Measurements from ENCODE around the gene LPP.

LPP gene

GRCh38 chr3:188827103-188827502, 673.1 kb downstream of the LPP start:
- Histone ChIP-seq H3K27me3 (ENCODE audit: insufficient read depth, low read length, poor library complexity) (no peaks in the 10 kb centered on the region), H3K27ac (ENCODE audit: low read length) (no peak overlapping the region), H3K79me2 (ENCODE audit: insufficient read depth, low read length) (no peaks in the 10 kb centered on the region), H4K20me1 (ENCODE audit: insufficient read depth, low read length) (no peaks in the 10 kb centered on the region), H2AFZ (ENCODE audit: low read depth, low read length) (no peak overlapping the region), H3K36me3 (ENCODE audit: insufficient read depth, low read length) (no peaks in the 10 kb centered on the region), H3K4me2 (ENCODE audit: insufficient read depth, low read length) (no peak overlapping the region), H3K9me3 (ENCODE audit: insufficient read depth, low read length, severe bottlenecking) (no peaks in the 10 kb centered on the region), H3K9ac (ENCODE audit: low read depth, low read length) (no peak overlapping the region), H3K4me3 (ENCODE audit: low read depth in 1 of 2, low read length in 2 of 2) (no peak overlapping the region), H3K4me1 (ENCODE audit: insufficient read depth, low read length) (peaks cover 4% of the 10 kb centered on the region; the same call in 1 of the 2 replicates)
- DNase-seq = no peak
- ATAC-seq (ENCODE audit: insufficient read depth, low read depth) = no peak
- no peak for TF ChIP-seq CTCF (IDR thresholded peaks at IDR 0.05; ENCODE audit: borderline replicate concordance, extremely low read depth, low read length, poor library complexity, severe bottlenecking)
- no peak for TF ChIP-seq EZH2 (IDR thresholded peaks at IDR 0.05; ENCODE audit: borderline replicate concordance, low read depth, low read length, severe bottlenecking)

- H3K4me3 ChIP-seq (ENCODE audit: low read depth in 1 of 2, low read length in 2 of 2) = no peak overlapping the region
- no peaks in the 10 kb centered on the region for H4K20me1 ChIP-seq (ENCODE audit: insufficient read depth, low read length)
- H3K27me3 ChIP-seq (ENCODE audit: insufficient read depth, low read length, poor library complexity) = no peaks in the 10 kb centered on the region
- no peak for DNase-seq
- ATAC-seq (ENCODE audit: insufficient read depth, low read depth) = no peak
- H3K4me1 ChIP-seq (ENCODE audit: insufficient read depth, low read length) = peaks cover 9% of the 10 kb centered on the region
- H3K27ac ChIP-seq (ENCODE audit: low read length) = no peak overlapping the region
- no peaks in the 10 kb centered on the region for H3K79me2 ChIP-seq (ENCODE audit: insufficient read depth, low read length)
- H3K9me3 ChIP-seq (ENCODE audit: insufficient read depth, low read length, severe bottlenecking) = no peaks in the 10 kb centered on the region
- no peak overlapping the region for H3K9ac ChIP-seq (ENCODE audit: low read depth, low read length)
- H3K4me2 ChIP-seq (ENCODE audit: insufficient read depth, low read length) = no peak overlapping the region
- H3K36me3 ChIP-seq (ENCODE audit: insufficient read depth, low read length) = no peaks in the 10 kb centered on the region
- H2AFZ ChIP-seq (ENCODE audit: low read depth, low read length) = no peak overlapping the region
- TF ChIP-seq CTCF (IDR thresholded peaks at IDR 0.05; ENCODE audit: borderline replicate concordance, extremely low read depth, low read length, poor library complexity, severe bottlenecking) = no peak
- no peak for TF ChIP-seq EZH2 (IDR thresholded peaks at IDR 0.05; ENCODE audit: borderline replicate concordance, low read depth, low read length, severe bottlenecking)
Measured at GRCh38 chr3:188827576-188827975, 673.6 kb downstream of the LPP start.

GRCh38 chr3:188829130-188829529, 675.2 kb downstream of the LPP start:
- ATAC-seq (ENCODE audit: insufficient read depth, low read depth) (no peak), DNase-seq (no peak)
- H3K9me3 ChIP-seq (ENCODE audit: insufficient read depth, low read length, severe bottlenecking) = no peaks in the 10 kb centered on the region
- no peak overlapping the region for H3K4me3 ChIP-seq (ENCODE audit: low read depth in 1 of 2, low read length in 2 of 2)
- no peak overlapping the region for H3K27ac ChIP-seq (ENCODE audit: low read length)
- peaks cover 25% of the 10 kb centered on the region for H3K4me1 ChIP-seq (ENCODE audit: insufficient read depth, low read length)
- no peaks in the 10 kb centered on the region for H3K36me3 ChIP-seq (ENCODE audit: insufficient read depth, low read length)
- H3K27me3 ChIP-seq (ENCODE audit: insufficient read depth, low read length, poor library complexity) = no peaks in the 10 kb centered on the region
- H4K20me1 ChIP-seq (ENCODE audit: insufficient read depth, low read length) = no peaks in the 10 kb centered on the region
- H3K4me2 ChIP-seq (ENCODE audit: insufficient read depth, low read length) = no peak overlapping the region
- H2AFZ ChIP-seq (ENCODE audit: low read depth, low read length) = no peak overlapping the region
- no peak overlapping the region for H3K9ac ChIP-seq (ENCODE audit: low read depth, low read length)
- no peaks in the 10 kb centered on the region for H3K79me2 ChIP-seq (ENCODE audit: insufficient read depth, low read length)
- TF ChIP-seq CTCF (IDR thresholded peaks at IDR 0.05; ENCODE audit: borderline replicate concordance, extremely low read depth, low read length, poor library complexity, severe bottlenecking) (no peak), EZH2 (IDR thresholded peaks at IDR 0.05; ENCODE audit: borderline replicate concordance, low read depth, low read length, severe bottlenecking) (no peak)

- no peak overlapping the region for H3K4me3 ChIP-seq (ENCODE audit: low read depth in 1 of 2, low read length in 2 of 2)
- TF ChIP-seq CTCF (IDR thresholded peaks at IDR 0.05; ENCODE audit: borderline replicate concordance, extremely low read depth, low read length, poor library complexity, severe bottlenecking) = no peak
- TF ChIP-seq EZH2 (IDR thresholded peaks at IDR 0.05; ENCODE audit: borderline replicate concordance, low read depth, low read length, severe bottlenecking) = no peak
- H3K79me2 ChIP-seq (ENCODE audit: insufficient read depth, low read length) = no peaks in the 10 kb centered on the region
- H3K4me2 ChIP-seq (ENCODE audit: insufficient read depth, low read length) = no peak overlapping the region
- no peaks in the 10 kb centered on the region for H3K27me3 ChIP-seq (ENCODE audit: insufficient read depth, low read length, poor library complexity)
- peaks cover 29% of the 10 kb centered on the region for H3K4me1 ChIP-seq (ENCODE audit: insufficient read depth, low read length)
- no peak for DNase-seq
- H3K9ac ChIP-seq (ENCODE audit: low read depth, low read length) = no peak overlapping the region
- no peak for ATAC-seq (ENCODE audit: insufficient read depth, low read depth)
- no peaks in the 10 kb centered on the region for H4K20me1 ChIP-seq (ENCODE audit: insufficient read depth, low read length)
- H2AFZ ChIP-seq (ENCODE audit: low read depth, low read length) = no peak overlapping the region
- H3K36me3 ChIP-seq (ENCODE audit: insufficient read depth, low read length) = no peaks in the 10 kb centered on the region
- H3K9me3 ChIP-seq (ENCODE audit: insufficient read depth, low read length, severe bottlenecking) = no peaks in the 10 kb centered on the region
- H3K27ac ChIP-seq (ENCODE audit: low read length) = no peak overlapping the region
Measured at GRCh38 chr3:188829576-188829975, 675.6 kb downstream of the LPP start.

All from DND-41 (cell line).